SIG-M5 (cell line): ENCODE data around the gene GDF11.

Source experiments
- DNase-seq: peaks from one replicate; lab custom pipeline; 2025; lab: John Stamatoyannopoulos, UW

The GDF11 gene

DNA sequence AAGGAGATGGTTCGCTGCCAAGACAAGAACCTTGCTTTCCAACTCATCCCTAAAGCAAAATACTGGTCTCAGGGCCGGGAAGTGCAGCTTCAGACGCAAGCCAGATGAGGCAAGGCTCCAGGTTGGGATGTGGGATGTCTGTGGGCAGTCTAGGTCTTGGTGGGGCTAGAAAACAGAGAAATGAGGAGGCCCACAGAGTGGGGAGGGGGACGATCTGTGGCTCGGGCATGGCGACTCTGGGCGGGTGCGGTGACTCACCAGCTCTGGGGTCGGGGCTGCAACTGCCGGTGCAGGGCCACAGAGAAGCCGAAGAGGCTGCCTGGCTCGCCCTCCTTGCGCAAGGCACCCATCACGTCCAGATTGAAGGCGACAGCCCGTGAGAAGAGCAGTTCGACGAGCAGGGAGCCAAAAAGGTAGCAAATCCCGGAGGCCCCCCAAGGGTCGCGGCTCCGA, 35.7 kb upstream of the GDF11 start:
- DNase-seq: no peak

DNA sequence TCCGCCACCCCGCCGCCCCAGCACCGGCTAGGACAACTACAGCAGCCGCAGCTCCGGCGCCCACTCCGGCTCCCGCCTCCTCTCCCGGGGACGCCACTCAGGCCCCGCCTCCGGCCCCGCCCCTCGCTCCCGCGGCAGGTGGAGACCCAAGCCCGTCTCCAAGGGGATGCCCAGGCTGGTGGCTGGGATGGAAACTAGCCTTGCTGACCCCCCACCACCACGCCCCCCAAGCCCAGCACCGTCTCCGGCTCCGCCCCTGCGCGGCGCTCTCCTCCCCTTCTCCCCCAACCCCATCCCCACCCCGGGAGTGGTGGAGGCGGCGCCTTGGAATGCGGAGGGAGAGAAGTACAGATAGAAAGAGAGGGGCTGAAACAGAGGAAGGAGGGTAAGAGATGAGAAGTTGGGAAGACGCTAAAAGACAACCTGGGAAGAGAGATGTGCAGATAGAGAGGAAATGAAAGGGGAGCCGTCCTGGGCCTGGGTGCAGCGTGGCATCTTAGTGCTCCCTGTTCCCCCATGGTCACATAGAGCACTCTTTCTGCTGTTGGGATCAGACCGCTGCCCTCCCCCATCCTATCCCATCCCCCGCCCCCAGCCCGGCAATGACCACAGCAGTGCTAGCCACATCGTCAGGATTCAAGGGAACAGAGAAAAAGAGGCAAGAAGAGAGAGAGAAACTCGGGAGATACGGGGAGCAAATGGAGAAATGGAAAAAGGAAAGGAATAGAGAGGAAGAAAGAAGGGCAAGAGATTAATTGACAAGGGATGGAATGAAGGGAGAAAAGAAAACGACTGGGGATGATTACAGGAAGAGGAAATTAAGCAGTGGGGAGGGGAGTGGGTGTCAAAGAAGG, 34.9 kb upstream of the GDF11 start, which contains the start of gene ITGA7:
ITGA7 (minus strand) TSS at position 64 of the 854 bp plus-strand sequence. CDS start 222 bp downstream, outside the sequence.
- no peak for DNase-seq

DNA sequence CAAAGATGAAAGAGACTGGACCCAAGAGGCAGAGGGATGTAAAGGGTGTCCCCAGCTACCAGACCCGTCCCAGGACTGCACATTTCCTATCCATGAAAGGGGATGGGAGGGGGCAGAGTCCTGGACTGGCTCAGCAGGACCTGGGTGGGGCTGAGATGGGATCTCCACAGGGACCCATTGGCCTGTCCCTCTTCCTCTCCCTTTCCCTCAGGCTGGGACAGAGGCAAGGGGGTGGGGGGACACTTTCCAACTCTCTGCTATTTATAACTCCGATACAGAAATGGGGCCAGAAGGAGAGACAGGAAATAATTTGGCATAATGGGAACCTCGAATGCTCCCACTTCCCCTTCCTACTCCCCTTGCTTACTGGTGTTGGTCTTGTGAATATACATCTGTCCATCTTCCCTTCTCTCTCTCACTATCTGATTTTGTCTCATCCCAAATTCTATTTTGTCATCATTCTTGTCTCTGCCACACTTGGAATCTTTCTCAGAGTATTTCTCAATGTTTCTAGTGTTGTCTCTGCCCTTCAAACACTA, 34.2 kb upstream of the GDF11 start:
- DNase-seq: no peak

DNA sequence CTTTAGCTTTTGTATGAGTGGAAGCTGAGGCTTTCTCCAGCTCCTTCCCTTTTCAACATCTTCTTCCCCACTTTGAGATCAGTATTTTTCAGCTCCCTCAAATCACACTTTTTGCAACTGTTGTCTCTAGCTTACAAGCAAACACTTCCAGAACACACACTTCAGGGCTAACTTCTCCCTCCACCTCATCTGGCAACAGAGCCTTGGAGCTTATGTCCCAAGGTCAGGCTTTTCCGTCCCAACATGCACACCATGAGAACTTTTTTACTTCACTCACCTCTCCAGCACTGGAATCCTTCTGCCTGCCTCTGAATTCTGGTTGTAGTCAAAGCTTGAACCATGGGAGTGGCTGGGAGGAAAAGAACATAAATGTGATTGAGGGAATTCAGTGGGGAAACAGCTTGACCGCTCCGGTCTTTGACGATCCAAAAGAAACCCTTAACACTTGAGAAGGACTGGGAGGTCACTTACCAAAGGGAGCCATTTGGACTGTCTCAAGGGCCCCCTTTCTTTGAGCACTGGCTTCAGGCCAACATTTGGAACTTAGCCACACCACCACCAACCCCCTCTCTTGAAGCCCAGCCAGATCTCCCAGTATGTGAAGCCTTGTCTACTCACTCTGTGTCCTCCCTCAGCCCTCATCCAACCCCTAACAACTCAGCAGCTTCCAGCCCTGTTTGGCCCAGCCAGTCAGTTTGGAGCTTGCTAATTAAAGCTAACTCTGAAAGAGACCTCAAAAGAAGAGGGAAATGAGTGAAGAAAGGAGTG, 31.0 kb upstream of the GDF11 start:
- no peak for DNase-seq

DNA sequence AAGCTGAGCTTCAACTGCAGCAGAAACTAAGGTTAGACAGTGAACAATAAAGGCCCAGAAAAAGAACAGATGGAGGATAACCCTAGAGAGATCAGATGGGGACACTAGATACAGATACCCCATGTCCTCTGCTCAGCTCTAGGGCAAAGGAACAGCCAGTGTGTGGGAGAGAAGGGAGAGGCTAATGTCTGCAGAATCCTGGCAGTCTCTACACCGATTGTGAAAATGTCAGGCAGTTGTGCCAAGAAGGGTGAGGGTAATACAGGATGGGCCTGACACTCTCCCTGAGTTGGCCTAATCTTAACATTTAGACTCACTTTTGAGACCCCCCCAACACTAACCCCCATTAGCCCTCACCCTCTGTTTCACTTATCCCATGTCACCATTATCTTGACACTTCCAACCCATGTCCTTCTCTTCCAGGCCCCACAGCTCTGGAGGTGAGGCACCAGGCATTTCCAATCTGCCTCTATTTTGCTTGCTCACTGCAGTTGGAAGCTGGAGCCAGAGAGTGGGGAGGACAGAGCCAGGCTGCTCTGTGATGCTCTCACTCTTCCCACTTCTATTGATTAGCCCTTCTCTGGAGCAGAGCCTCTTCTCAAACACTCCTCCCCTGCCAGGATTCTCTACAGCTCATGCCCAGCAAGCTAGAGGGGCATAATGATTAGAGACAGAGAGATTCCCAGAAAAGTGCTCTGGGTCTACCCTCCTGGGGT, 30.1 kb upstream of the GDF11 start:
- no peak for DNase-seq

DNA sequence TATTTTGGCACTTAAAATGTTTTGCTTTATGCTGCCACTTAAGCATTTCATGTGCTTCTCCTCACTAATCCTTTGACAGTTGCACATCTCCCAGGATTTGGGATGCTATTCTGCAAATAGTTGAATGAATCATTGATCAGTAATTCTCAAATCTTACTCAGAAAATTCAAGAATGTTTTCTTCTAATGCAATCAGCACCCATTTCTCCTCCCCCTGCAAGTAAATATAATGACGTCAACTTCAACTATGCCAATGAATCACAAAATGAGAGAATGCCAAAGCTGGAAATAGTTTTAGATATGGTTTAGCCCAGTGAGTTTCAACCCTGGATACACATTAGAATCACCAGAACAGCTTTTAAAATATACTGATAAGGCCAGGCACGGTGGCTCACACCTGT, 29.2 kb upstream of the GDF11 start:
- DNase-seq: no peak

DNA sequence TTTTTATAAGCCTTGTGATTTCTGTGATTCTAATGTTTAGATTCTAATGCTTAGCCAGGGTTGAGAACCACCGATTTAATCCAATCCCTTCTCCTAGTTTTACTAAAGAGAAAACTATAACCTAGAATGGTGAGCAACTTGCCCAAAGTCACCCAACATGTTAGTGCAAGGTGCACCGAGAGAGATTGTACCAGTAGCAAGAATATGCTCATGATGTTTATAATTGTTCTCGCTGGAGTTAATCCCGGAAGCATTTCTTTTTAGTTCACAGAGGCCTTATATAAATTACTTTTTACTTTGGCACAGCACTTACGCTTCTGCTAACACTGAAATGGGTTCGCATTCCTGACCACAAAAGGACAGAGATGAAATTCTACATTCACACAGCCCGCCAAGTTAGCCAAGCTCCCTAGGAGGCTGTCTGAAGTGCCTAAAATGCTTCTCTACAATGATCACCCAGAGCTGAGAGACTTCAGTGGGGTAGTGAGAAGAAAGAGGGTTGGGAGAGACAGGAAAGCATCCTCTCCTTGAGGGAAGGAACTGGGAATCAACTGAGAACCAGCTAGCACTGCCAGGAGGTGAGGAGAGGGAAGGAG, 27.7 kb upstream of the GDF11 start:
- no peak for DNase-seq

DNA sequence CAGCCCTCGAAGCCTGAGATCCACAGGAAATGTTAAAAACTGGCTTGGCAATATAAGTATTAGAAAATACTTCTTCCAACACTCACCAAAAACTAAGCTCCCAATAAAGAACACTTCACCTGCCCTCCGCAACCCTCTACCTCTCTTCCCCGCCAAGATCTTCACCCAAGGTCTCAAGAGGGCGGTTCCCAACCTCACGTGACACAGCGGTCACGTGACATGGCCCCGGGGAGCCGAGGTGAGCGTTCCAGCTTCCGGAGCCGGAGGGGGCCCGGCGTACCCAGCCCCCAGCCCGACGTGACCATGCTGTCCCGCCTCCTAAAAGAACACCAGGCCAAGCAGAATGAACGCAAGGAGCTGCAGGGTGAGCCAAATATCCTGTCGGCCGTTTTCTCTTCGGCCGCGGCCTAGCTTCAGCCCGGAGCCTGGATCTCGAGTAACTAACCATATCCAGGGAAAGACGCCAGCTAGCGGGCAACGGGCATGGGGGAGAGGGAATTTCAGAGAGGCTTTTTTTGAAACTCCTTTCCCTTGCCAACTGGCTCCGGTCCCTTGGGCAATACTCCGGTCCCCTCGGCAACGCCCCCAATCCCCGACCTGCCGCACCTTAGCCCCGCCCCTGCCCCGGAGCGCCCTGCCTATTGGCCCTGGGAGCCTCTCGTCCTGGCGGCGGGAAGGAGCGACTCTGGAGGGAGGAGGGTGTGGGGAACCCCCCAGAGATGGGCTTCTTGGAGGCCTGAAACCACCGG, 26.9 kb upstream of the GDF11 start, which contains the start of gene BLOC1S1:
BLOC1S1 (plus strand) TSS at position 214 of the 749 bp plus-strand sequence; CDS start at position 220, 6 bp downstream.
- peak; percentile 49 for DNase-seq

DNA sequence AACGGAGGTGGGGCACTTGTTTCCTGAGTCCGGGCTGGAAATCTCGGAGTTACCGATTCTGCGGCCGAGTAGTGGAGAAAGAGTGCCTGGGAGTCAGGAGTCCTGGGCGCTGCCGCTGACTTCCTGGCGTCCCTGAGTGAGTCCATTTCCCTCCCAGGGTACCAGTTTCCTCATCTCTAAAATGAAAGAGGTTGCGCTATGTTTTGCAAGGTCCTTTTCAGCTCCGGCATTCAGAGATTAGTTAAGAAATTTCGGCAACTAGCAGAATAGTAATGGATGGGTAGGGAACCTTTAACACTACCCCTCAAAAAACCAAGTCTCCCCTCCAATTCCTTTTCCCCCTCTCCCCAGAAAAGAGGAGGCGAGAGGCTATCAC, 26.4 kb upstream of the GDF11 start:
- no peak for DNase-seq

DNA sequence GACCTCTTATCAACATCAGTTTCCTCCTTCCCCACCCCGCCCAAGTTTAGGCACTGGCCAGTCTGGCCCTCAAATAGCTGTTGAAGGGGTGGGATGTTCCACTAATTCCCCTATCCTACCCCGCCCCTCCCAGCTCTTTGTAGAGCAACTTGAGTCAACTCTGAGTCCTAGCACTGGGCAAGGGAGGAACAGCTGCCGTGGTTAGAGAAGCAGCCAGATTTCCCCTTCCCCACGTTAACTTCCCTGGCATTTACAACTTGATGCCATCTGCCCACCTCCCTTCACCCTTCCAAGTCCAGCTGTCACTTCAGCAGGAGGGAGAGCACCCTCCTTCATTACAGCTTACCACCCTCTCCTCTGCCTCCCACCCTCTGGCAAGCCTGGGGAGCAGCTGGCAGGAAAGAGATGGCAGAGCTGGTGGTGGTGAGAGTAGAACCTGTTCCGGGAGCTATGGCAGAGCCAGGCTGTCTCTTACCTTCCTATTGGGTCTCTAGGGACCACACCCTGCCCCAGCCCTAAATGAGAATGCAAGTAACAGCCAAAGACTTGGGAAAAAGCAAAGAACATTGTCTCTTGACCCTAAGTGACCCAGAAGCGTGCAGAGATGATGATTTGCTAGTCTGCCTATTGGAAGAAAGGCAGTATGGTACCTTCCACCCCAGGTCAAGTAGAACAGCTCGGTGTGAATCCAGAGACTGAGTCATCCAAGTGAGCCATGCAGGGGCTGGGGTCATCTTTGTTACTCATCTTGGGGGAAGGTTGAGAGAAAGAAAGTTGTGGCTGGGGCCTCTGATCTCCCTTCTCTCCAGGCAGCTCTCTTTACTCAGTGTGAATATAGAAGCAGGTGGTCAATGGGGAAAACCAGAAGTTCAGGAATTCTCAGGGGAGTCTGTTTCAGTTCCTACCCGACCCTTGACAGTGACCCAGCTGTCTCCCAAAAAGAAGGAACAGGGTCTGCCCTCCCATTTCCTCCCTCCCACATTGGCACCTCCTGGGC, 25.6 kb upstream of the GDF11 start:
- DNase-seq: no peak

DNA sequence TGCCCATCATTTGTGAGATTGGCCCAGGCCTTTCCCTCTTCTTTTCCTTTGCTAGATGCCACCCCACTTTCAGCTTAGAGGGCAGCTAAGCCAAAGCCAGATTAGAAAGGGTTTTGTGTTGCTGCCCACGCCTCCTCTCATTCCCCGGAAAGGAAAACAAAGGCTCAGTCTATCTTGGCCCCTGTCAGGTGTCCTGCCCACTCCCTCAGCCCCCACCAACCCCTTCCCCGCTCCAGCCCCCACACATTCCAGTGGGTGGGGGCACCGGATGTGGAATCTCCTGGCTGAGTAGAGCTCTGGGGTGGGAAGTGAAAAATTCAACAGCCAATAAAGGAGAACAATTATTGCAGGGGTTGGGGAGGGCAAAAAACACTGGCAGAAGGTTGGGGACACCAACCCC, 24.9 kb upstream of the GDF11 start:
- no peak for DNase-seq

DNA sequence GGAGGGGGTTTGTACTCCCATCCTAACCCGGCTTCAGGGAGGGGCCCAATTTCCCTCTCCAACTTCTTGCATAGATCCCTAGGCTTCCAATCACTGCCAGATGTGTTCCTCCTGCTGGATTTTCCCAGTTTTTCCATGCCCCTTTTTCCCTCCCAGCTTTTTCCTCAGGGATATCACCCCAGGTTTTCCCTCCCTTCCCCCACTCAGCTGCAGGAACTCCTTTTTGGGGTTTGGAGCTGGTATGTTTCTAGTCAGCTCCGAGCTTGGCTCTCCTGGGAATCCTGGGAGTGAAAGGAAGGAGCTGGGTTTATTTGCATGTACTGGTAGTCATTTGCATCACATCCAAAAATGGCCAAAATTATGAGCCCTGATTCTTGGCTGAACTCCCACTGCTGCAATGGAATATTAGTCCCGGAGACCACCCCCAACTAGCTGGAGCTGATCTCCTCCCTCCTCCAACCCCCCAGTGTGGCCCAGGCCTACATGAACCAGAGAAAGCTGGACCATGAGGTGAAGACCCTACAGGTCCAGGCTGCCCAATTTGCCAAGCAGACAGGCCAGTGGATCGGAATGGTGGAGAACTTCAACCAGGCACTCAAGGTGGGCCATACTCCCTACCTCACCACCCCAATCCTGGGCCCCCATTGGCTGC, 24.2 kb upstream of the GDF11 start:
- no peak for DNase-seq

DNA sequence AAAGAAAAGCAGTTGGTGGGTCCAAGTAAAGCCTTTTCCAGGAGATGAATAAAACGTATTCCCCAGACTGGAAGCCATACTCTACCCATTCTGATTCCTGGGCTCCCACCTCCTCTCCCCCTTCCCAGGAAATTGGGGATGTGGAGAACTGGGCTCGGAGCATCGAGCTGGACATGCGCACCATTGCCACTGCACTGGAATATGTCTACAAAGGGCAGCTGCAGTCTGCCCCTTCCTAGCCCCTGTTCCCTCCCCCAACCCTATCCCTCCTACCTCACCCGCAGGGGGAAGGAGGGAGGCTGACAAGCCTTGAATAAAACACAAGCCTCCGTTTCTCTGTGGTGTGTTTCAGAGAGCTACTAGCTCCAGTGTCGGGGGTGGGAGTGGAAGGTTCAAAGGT, 23.6 kb upstream of the GDF11 start:
- no peak for DNase-seq

DNA sequence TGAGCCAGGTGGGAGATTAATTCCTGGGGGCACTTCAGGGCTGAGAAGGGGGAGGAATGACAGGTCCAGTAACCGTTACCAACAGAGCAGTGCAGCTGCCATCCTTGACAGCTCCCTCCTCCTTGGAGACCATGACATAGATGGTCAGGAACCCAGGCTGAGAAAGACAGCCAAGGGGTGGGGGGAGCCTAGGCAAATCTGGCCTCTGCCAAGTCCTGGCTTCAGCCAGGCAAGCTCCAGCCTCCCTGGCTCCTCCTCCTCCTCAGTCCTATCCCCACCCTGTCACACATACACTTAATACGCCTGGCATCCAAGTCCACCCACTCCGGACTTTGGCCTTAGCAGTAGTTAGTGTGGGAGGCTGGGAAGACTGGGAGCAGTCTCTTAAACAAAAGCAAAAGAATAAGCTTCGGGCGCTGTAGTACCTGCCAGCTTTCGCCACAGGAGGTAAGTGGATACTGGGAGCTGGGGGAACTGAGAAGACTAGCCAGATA, 22.8 kb upstream of the GDF11 start, which contains the start of gene RDH5:
RDH5 (plus strand) TSS at position 323 of the 494 bp plus-strand sequence. CDS start 792 bp downstream, outside the sequence.
- DNase-seq: no peak

DNA sequence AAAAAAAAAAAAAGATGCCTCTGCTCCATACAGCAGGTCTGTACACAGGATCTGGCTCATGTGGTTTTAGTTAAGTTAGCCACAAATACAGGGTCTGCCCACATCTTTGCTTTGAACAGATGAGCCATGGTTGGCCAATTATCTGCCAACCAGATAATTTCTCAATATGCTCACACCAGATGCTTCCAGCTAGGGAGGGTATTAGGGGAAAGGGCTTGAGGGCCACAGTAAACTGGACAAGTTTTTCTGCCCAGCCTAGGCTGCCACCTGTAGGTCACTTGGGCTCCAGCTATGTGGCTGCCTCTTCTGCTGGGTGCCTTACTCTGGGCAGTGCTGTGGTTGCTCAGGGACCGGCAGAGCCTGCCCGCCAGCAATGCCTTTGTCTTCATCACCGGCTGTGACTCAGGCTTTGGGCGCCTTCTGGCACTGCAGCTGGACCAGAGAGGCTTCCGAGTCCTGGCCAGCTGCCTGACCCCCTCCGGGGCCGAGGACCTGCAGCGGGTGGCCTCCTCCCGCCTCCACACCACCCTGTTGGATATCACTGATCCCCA, 22.0 kb upstream of the GDF11 start:
- DNase-seq: no peak

DNA sequence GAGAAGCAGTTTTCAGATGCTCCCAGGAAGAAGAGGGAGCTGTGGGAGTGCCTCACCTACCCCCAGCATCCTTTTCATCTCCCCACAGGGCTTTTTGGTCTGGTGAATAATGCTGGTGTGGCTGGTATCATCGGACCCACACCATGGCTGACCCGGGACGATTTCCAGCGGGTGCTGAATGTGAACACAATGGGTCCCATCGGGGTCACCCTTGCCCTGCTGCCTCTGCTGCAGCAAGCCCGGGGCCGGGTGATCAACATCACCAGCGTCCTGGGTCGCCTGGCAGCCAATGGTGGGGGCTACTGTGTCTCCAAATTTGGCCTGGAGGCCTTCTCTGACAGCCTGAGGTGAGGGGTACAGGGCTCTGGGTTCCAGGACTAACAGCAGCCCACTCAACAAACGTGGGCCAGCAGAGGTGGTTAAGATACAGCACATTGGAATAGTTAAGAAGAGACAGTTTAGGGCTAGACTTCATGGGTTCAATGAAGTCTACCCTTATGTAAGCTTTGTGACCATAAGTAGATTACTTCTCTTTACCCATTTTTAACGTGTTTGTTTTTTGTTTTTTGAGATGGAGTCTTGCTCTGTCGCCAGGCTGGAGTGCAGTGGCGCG, 21.2 kb upstream of the GDF11 start:
- no peak for DNase-seq

DNA sequence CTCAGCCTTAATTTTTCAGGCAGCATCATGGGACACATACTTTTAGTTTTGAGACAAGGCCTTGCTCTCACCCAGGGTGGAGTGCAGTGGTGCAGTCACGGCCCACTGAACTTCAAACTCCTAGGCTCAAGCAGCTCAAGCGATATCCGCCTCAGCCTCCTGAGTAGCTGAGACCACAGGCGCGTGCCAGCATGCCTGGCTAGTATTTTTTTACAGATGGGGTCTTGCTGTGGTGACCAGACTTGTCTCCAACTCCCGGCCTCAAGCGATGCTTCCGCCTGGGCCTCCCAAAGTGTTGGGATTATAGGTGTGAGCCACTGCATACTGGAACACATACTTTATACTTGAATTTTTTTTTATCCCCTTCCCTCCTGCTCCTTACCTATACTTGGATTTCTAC, 20.0 kb upstream of the GDF11 start:
- no peak for DNase-seq
